Erythroblast (primary cell): ENCODE results near the gene IGLL5.

Experiments
- GATA1 ChIP-seq: IDR thresholded peaks from 2 replicates; pipeline ENCODE4 v1.6.1; 2011; ENCODE audit warnings: low read depth, mild to moderate bottlenecking, control low read depth, low read length, moderate library complexity
- POLR2A ChIP-seq: IDR thresholded peaks from 2 replicates; pipeline ENCODE4 v1.6.1; 2011; ENCODE audit warnings: mild to moderate bottlenecking, low read length

DNA sequence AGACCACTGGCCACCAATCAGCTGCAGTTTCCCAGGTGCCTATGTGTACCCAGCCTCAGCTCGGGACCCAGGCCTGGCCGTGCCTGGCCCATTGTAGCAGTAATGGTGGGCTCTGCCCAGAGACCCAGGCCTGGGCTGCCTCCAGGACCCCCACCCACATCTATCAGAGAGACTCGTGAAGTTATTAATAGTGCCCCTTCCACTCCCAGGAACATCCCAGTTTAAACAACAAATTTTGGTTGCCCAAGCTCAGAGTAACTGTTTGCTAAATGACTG, 42.5 kb downstream of the IGLL5 start:
- TF ChIP-seq POLR2A (no peak), GATA1 (no peak)
